WERI-Rb-1 (cell line): ENCODE data around the gene KRTAP5-1.

Experiments used
- DNase-seq: peaks from one replicate; pipeline ENCODE4 v3.0.0-alpha.2; 2020
- H3K27ac ChIP-seq: fragments of 250-450 bp; sonication (Bioruptor Pico); 2 replicates; pipeline ENCODE4 v1.5.1; 2020; ENCODE audit warnings: mild to moderate bottlenecking, moderate library complexity
- H3K27me3 ChIP-seq: fragments of 250-450 bp; sonication (Bioruptor Pico); 2 replicates; pipeline ENCODE4 v1.5.1; 2021; ENCODE audit warnings: mild to moderate bottlenecking, low read depth, moderate library complexity; ENCODE audit not compliant: insufficient read depth, severe bottlenecking
- H3K36me3 ChIP-seq: fragments of 250-450 bp; sonication (Bioruptor Pico); 2 replicates; pipeline ENCODE4 v1.5.1; 2020; ENCODE audit warnings: mild to moderate bottlenecking, moderate library complexity
- H3K4me3 ChIP-seq: 2 replicates; pipeline ENCODE4 v1.5.1; 2011; ENCODE audit warnings: low read depth, mild to moderate bottlenecking, control low read depth, low read length
- H3K9me3 ChIP-seq: fragments of 250-450 bp; sonication (Bioruptor Pico); 2 replicates; pipeline ENCODE4 v1.5.1; 2021; ENCODE audit warnings: mild to moderate bottlenecking, moderate library complexity; ENCODE audit not compliant: severe bottlenecking
- TF ChIP-seq, protein P1 (sequence below): IDR thresholded peaks from 2 replicates; pipeline ENCODE4 v1.5.1; 2011; ENCODE audit warnings: low read depth, mild to moderate bottlenecking, control low read depth, inconsistent platforms, low read length

Gene KRTAP5-1

DNA sequence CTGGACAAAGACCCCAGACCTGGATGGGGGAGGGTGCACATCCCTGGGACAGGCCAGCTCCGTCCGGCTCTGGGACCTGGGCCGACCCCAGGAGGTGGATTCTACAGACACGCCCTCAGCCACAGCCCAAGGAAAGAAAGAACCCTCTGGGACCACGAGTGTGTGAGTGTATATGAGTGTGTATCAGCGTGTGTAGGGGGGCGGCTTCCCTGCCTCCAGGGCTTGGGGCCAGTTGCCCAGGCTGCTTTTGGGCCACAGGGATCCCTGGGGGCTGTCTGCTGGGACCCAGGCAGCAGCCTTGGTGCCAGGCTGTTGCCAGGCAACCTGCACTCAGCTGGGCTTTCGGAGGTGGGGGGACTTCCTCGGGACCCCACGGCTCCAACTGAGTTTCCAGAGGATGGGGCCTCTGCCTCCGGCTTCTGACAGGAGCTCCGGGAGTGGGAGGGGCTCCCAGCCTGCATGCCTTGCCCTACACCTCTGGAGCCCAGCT lies 21.9 kb downstream of the KRTAP5-1 start:
- Histone ChIP-seq H3K4me3 (no peak overlapping the region), H3K9me3 (no peaks in the 10 kb centered on the region), H3K27ac (no peak overlapping the region), H3K27me3 (no peaks in the 10 kb centered on the region), H3K36me3 (peaks cover 57% of the 10 kb centered on the region)
- TF ChIP-seq, protein P1, sequence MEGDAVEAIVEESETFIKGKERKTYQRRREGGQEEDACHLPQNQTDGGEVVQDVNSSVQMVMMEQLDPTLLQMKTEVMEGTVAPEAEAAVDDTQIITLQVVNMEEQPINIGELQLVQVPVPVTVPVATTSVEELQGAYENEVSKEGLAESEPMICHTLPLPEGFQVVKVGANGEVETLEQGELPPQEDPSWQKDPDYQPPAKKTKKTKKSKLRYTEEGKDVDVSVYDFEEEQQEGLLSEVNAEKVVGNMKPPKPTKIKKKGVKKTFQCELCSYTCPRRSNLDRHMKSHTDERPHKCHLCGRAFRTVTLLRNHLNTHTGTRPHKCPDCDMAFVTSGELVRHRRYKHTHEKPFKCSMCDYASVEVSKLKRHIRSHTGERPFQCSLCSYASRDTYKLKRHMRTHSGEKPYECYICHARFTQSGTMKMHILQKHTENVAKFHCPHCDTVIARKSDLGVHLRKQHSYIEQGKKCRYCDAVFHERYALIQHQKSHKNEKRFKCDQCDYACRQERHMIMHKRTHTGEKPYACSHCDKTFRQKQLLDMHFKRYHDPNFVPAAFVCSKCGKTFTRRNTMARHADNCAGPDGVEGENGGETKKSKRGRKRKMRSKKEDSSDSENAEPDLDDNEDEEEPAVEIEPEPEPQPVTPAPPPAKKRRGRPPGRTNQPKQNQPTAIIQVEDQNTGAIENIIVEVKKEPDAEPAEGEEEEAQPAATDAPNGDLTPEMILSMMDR, result no peak
- DNase-seq, result no peak

DNA sequence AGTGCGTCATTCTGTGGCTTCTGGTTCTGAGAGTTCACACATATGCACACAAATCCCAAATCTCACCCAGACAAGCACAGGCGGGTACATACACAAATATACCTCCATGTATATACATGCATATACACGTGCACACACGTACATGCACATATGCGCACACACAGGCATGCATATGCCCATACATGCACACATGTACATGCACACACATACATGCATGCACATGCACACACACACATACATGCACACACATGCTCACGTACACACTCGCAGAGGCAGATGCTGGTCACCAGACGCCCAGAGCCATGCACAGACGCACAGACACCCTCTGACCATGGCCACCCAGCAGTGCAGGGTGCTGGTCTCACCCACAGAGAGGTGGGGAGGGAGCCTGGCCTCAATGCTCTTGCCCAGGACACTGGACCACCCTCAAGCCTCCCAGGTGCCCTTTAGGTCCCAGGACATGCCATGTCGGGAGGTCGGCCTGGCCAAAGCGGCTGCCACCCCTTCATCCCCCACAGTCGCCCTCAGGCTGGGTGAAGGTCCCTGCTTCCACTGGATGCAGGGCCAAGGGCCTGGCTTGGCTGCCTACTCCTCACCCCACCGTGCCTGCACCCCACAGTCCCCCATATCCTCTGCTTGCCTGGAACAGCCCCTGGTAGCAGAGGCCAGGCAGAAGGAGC lies 22.5 kb downstream of the KRTAP5-1 start:
- no peaks in the 10 kb centered on the region for H3K9me3 ChIP-seq
- TF ChIP-seq, protein P1, result no peak
- no peak overlapping the region for H3K27ac ChIP-seq
- peaks cover 60% of the 10 kb centered on the region for H3K36me3 ChIP-seq
- DNase-seq, result no peak
- no peak overlapping the region for H3K4me3 ChIP-seq
- no peaks in the 10 kb centered on the region for H3K27me3 ChIP-seq

- Histone ChIP-seq H3K36me3 (peaks cover 64% of the 10 kb centered on the region), H3K27me3 (no peaks in the 10 kb centered on the region), H3K9me3 (no peaks in the 10 kb centered on the region), H3K4me3 (no peak overlapping the region), H3K27ac (no peak overlapping the region)
- DNase-seq, result no peak
- TF ChIP-seq, protein P1, result no peak
These were observed 23.1 kb downstream of the KRTAP5-1 start for GRCh38 chr11:1561955-1562354.

DNA sequence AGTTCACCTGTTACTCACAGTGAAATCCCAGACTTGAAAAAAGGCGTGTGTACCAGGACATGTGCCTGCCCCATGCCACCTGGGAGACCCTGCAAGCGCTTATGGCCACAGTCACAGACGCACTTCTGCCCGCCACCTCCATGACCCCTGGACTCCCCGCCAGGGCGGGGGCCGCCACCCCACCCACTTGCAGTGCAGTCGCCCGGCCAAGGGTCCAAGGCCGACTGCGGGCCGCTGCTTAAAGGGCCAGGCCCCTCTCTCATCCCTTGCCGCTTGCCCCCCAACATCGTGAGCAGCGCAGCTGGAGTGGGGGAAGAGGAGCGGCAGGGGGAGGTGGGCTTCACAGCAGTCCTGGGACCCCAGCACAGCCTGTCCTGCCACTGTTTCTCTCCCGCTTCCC lies 23.8 kb downstream of the KRTAP5-1 start:
- H3K4me3 ChIP-seq, result no peak overlapping the region
- no peak overlapping the region for H3K27ac ChIP-seq
- DNase-seq, result no peak
- H3K36me3 ChIP-seq, result peaks cover 64% of the 10 kb centered on the region
- TF ChIP-seq, protein P1, result no peak
- no peaks in the 10 kb centered on the region for H3K9me3 ChIP-seq
- no peaks in the 10 kb centered on the region for H3K27me3 ChIP-seq

GRCh38 chr11:1560649-1561251 lies 24.3 kb downstream of the KRTAP5-1 start:
- no peak overlapping the region for H3K4me3 ChIP-seq
- no peak overlapping the region for H3K27ac ChIP-seq
- no peaks in the 10 kb centered on the region for H3K9me3 ChIP-seq
- DNase-seq, result no peak
- peaks cover 64% of the 10 kb centered on the region for H3K36me3 ChIP-seq
- no peaks in the 10 kb centered on the region for H3K27me3 ChIP-seq
- TF ChIP-seq, protein P1, result no peak
